Activated CD8-positive, alpha-beta memory T cell treated with anti-CD3 and anti-CD28 coated beads, Interleukin-2, amount 50 U/mL, for 1 hour (primary cell): ENCODE data around the gene KCNIP1.

Source experiments
- DNase-seq: peaks from one replicate; pipeline ENCODE4 v3.0.0-alpha.2; 2020; ENCODE audit errors: extremely low read depth

Gene KCNIP1

GRCh38 chr5:170715141-170715540, 211.3 kb downstream of the KCNIP1 start:
- no peak for DNase-seq

GRCh38 chr5:170716396-170716795, 212.6 kb downstream of the KCNIP1 start:
- DNase-seq: no peak

- DNase-seq: no peak
Observed at GRCh38 chr5:170719551-170719950, 215.7 kb downstream of the KCNIP1 start.

GRCh38 chr5:170720179-170720578, 216.4 kb downstream of the KCNIP1 start:
- DNase-seq: no peak

- no peak for DNase-seq
Observed at GRCh38 chr5:170720984-170721383, 217.2 kb downstream of the KCNIP1 start.

GRCh38 chr5:170721681-170722080, 217.9 kb downstream of the KCNIP1 start:
- DNase-seq: no peak

GRCh38 chr5:170722316-170722715, 218.5 kb downstream of the KCNIP1 start:
- no peak for DNase-seq

GRCh38 chr5:170731052-170731451, 227.2 kb downstream of the KCNIP1 start:
- DNase-seq: no peak

- no peak for DNase-seq
Observed at GRCh38 chr5:170732685-170733084, 228.9 kb downstream of the KCNIP1 start.

- no peak for DNase-seq
Observed at GRCh38 chr5:170736966-170737365, 233.1 kb downstream of the KCNIP1 start.

GRCh38 chr5:170737591-170737990, 233.8 kb downstream of the KCNIP1 start:
- DNase-seq: no peak

- no peak for DNase-seq
Observed at GRCh38 chr5:170738840-170739239, 235.0 kb downstream of the KCNIP1 start.

- DNase-seq: no peak
Observed at GRCh38 chr5:170739446-170739845, 235.6 kb downstream of the KCNIP1 start.

- DNase-seq: no peak
Observed at GRCh38 chr5:170740551-170741205, 236.9 kb downstream of the KCNIP1 start.

- no peak for DNase-seq
Observed at GRCh38 chr5:170741801-170742200, 238.0 kb downstream of the KCNIP1 start.

- no peak for DNase-seq
Observed at GRCh38 chr5:170743876-170744212, 240.0 kb downstream of the KCNIP1 start.

- no peak for DNase-seq
Observed at GRCh38 chr5:170745481-170746071, 241.8 kb downstream of the KCNIP1 start.

- DNase-seq: no peak
Observed at GRCh38 chr5:170746075-170746960, 242.5 kb downstream of the KCNIP1 start.

- no peak for DNase-seq
Observed at GRCh38 chr5:170746961-170747340, 243.1 kb downstream of the KCNIP1 start.

- DNase-seq: no peak
Observed at GRCh38 chr5:170747357-170747756, 243.5 kb downstream of the KCNIP1 start.

- DNase-seq: no peak
Observed at GRCh38 chr5:170747851-170748250, 244.0 kb downstream of the KCNIP1 start.

- DNase-seq: no peak
Observed at GRCh38 chr5:170748951-170749471, 245.2 kb downstream of the KCNIP1 start.
